GM18499 (cell line): Measurements from ENCODE around the gene APBA1.
"Not testable (repeated sequence)": the region's sequence is repeated elsewhere in the genome, so short reads cannot be mapped to it uniquely, and the experiment has no call there.

Experiments
- ATAC-seq: cut with Tn5 transposase; IDR thresholded peaks from one replicate; pipeline ENCODE4 v1.9.1; 2021; ENCODE audit warnings: moderate number of reproducible peaks; ENCODE audit not compliant: insufficient read depth, unreplicated experiment

The APBA1 gene

DNA sequence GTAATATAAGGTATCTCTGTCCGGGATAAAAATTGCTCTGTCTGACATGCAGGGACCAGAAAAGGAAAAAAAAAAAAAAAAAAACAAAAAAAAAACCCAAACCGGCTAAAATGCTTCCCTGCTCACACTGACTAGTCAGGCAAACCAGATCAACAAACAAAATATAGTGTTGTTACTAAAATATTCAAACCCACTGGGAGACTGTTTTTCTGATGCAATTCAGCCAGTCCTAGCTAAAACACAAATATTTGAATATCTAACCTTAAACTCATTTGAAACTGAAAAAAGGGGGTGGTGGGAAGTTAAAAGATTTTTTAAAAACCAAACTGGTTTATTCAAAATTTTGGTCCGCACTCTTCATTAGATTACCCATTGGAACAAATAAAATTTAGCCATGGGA is 61.0 kb downstream of the APBA1 start:
- ATAC-seq, result no peak

DNA sequence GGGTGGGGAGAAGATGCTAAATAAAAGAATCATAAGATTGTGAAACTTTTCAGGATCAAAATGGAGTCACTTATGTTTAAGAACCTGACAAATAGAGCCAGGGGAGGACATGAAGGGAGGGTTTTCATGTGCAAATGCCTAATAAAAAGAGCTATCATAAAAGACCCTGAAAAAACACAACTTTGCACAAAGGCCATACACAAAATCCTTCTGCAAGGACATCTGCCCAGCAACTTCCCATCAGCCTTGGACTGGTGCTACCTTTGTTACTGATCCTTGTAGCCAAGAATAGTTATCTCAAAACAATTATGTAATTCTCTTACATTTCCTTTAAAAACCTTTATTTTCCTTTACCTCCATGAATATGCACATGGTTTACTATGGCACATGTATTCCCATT is 63.0 kb downstream of the APBA1 start:
- no peak for ATAC-seq

DNA sequence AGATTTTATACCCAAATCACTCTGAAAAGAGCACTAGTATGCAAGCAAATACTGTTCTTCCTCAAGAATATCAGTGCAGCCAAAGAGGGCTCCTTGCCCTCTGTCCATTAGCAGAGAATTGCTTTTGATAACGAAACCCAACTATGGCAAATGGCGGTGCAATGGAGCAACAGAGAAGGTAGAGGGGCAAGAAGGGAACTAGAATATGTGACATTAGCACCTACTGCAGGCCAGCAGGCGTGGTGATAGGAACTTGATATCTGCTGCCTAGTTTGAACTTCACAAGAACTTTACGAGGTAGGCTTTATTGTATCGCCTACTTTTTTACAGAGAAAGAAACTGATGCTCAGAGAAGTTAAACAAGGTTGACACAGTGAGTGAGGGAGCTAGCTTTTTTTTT is 66.1 kb downstream of the APBA1 start:
- no peak for ATAC-seq

DNA sequence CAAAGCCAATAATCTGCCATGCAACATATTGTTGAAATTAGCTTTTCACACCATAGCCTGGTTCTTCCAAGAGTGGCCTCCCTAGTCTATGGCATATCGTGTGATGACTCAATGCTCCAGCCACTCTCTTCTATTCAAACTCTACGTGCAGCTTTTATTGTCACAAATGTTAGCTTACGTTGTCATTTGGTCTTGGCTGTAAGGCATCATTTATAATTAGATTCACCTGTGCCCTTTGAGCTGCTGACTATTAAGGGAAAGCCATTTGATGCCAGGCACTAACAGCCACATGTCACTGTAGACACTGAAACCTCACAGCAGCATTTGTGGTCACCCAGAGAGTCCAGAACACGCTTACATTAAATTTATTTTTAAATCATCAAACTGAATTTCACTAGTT is 66.8 kb downstream of the APBA1 start:
- no peak for ATAC-seq

DNA sequence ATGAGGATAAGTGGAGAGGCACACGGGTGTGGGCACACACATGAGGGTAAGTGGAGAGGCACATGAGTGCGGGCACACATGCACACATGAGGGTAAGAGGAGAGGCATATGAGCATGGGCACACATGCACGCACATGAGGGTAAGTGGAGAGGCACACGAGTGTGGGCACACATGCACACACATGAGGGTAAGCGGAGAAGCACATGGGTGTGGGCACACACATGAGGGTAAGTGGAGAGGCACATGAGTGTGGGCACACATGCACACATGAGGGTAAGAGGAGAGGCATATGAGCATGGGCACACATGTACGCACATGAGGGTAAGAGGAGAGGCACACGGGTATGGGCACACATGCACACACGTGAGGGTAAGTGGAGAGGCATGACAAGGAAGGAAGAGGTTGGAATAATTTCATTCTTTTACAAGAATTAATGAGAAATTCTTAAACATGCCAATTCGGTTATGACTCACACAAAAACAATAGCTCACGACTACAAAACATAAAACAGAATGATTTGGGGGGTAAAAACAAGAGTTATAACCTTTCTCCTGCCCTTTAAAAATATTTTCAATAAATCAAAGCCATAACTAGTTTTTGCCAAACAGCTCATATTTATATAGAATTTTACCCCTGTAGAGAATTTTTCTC is 67.5 kb downstream of the APBA1 start:
- ATAC-seq, result no peak

DNA sequence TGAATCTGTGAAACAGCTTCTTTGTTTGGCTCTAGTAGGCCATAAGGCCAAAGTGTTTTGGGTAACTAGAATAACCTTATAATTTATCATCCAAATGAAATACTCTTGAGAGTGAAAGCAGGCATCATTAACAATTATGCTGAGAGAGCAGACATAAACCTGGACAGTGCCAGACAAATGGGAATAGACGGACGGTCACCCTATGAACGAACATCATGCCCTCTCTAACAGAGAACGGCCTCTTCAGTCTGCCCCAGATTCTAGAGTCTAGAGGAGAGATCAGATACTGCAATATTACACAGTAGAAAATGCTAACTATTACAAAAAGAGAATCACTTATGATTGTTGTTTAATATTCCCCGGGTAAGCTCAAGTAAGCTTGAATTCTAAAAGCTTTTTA is 68.5 kb downstream of the APBA1 start:
- no peak for ATAC-seq

DNA sequence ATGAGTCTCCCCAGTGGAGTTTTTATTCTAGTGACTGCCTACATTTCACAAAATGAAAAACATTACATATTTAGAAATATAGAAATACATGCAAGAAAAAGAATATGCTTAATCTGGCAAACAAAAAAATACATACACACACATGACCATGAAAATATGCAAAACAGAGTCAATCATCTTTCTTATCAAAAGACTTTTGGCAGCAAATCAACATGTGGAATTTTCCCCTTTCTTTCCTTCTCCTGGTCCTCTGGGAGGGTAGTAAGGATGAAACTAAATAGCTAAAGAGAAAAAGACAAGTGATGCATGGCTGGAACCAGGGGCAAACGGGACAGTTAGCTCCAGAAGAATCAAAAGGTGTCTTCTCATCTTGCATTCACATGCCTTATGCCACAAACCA is 69.4 kb downstream of the APBA1 start:
- ATAC-seq, result no peak

DNA sequence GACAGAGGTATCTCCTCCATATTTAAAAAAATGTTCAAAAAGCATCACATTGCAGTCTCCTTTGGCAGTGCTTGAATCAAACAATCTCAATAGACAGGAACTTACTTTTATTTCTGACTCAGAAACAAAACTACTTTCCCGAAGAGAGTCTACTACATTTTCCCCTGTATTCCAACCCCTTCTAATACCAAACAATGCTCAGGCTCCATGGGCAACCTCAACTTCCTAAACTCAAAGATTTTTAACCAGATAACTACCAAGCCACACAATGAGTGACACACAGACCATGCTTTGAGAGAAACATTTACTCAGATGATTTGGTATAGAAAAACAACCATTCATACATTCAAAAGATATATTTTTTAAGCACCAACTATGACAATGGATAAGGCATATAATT is 70.5 kb downstream of the APBA1 start:
- ATAC-seq, result no peak

DNA sequence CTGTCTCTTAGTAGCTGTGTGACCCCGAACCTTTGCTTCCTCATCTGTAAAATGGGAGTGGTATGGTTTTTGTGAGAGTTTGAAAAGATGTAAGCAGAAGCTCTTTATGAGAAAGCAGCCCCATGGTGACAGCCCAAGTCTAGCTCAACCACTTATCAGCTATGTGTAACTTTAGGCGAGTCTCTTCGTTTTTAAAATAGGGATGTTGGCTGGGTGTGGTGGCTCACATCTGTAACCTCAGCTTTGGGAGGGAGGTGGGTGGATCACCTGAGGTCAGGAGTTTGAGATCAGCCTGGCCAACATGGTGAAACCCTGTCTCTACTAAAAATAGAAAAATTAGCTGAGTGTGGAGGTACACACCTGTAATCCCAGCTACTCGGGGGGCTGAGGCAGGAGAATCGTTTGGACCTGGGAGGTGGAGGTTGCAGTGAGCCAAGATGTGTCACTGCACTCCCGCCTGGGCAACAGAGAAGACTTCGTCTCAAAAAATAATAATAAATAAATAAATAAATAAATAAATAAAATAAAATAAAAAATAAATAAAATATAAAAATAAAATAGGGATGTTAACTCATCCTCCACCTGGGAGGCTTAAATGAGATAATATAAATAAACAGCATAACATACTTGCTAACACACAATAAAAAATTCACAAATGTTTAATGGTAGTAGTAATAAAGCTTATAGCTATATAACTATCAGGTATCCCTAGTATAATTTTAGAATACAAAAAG is 71.7 kb downstream of the APBA1 start:
- ATAC-seq, result no peak

DNA sequence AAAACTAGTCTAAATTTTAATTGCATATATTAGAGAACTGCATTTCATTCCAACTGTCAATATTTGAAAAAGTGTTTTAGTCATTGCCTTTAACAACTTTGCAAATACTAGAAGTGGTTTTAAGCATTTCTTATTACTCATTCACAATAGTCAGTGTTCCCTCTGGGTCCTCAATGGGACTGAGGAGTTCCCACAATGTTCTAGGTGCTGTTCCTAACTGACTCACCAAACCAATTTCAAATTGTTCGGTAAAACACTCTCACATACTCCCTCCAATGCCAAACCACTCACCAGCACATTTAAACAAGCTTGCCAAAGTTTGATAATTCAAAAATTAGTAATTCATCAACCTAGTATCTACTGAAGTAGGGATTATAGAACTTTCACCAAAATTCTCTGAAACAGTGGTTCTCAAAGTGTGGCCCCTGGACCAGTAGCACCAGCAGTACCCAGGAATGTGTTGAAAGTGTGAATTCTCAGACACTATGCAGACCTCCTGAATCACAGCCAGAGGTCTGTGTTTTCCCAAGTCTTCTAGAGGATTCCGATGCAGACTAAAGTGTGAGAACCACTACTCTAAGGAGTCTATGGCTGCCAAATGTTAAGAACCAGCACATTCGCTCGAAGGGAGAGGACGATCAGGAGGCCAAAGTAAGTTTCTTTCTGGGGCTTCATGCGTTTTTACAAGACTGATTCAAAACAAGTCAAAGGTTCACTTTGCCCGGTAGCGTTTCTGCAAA is 72.8 kb downstream of the APBA1 start:
- ATAC-seq, result no peak

DNA sequence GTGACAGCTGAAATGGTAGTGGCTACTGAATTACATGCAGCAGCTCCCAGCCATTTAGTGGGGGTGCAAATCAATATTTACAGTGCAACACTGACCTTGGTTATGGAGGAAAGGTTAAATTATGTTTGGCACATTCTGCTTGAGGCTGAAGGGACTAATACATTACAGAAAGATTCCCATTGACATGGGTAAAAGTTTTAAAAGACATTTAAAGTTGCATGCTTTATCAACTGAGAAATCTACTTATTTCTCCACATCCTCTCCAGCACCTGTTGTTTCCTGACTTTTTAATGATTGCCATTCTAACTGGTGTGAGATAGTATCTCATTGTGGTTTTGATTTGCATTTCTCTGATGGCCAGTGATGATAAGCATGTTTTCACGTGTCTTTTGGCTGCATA is 75.3 kb downstream of the APBA1 start:
- not testable (repeated sequence) for ATAC-seq

DNA sequence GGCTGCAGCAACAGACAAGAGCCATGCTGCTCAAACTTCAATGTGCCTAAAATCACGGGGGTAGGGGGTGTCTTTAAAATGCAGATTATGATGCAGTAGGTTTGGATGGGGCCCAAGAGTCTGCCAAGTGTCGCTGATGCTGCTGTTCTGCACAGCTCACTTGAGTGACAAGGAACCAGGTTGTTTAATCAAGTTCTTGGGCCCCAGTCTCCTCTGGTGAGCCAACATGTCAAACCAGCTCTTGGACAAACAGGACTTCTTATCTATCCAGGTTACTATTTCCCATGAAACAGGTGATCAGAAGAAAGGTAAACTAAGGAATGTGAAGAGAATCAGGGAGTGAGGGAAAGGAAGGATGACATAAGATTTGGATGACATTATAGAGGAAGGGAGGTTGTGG is 78.0 kb downstream of the APBA1 start:
- no peak for ATAC-seq

DNA sequence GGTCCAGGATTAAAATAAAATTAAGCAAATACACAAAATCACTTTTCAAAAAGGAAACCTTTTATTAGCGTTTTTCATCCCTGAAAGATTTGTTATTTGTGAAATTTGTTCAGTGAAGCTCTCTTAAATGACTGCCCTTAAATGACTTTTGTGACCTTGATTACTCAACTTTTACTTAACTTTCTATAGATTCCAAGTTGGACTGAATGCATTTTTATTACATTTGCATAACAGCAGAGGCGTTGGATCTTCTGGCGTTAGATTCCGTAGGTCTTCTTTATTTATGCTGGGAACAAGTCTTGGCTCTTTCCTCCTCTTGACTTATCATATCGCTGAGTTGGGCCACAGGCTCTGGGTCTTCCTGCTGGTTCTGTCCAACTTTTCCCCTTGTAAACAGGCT is 78.4 kb downstream of the APBA1 start:
- ATAC-seq, result no peak

DNA sequence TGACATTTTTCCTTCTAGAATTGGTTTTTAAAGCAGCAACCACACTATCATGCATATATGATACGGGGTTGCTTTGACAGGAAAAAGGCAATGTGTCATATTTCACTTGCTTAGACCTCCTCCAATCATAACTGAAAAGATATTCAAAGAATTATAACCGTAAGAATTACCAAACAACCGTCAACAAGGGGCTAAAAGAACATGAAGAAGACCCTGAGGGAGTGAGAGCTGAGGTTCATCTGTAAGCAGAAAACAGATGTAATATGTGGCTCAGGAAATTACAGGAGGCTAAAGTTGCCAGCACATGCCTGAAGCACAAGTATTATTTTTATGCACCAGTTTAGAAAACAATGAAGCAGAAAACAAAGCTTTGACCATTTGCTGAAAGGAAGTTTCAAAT is 78.9 kb downstream of the APBA1 start:
- ATAC-seq, result no peak

DNA sequence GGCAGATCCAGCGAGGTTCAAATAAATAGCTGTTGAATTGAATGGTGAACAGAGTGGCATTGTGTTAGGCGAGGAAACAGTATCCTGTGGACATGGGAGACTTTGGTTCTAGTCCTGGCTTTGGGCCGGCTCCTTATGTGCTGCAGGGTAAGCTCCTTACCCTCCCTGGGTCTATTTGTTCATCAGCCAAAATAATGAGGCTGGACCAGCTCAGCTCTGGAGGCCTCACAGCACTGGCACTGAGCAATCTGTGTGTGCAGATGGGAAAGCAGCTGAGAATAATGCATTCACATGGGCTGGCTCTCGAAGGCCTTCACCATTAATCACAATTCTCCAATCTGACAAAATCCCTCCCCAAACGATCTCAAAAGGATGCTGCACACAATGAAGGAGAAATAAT is 81.9 kb downstream of the APBA1 start:
- ATAC-seq, result no peak

DNA sequence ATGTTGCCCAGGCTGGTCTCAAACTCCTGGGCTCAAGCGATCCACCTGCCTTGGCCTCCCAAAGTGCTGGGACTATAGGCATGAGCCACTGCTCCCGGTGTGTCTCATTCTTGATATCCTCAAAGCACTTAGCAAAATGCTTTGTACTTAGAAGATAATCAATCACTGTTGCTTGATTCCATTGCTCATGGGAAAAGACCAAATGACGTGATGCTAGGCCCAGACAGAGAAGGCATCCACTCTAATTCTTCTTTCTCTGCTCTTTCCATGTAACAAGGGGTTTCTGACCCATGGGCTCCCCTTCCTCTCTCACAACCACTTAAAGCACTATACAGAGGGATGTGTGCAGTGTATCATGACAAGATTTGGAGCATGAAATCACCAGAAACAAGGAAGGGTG is 83.0 kb downstream of the APBA1 start:
- no peak for ATAC-seq

DNA sequence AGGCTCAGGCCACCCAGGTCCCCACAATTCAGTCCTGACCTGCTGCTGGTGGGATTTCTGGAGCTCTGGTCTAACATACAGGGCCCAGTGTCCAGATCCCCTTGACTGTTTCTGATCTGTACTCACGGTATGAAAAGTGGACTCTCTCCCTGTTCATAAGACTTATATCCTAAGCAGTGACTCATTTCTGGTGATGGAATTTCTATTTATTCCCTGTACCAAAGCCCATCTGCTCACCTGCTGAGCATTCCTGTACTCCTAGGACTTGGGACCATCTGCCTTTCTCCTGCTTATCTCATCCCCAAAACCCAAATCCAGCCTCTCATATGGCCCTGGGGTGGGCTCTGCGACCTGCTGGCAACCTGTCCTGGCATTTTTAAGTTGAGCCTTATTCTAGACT is 86.6 kb downstream of the APBA1 start:
- ATAC-seq, result no peak

DNA sequence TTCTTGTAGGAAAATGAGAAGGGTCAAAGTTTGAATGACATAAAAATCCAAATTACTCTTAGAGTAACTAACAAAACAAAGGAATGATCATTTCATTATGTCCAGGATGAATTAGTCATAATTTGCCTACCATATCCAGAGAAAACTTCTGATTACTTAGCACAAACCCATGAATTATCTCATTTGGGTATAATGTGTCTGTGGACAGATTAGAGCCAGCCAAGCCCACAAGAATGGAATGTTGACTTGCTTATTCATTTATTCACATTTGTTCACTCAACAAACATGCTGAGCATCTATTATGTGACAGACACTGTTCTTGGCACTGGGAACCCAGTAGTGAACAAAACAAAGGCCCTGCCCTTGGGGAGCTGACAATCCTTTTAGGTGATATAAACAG is 87.4 kb downstream of the APBA1 start:
- ATAC-seq, result no peak

DNA sequence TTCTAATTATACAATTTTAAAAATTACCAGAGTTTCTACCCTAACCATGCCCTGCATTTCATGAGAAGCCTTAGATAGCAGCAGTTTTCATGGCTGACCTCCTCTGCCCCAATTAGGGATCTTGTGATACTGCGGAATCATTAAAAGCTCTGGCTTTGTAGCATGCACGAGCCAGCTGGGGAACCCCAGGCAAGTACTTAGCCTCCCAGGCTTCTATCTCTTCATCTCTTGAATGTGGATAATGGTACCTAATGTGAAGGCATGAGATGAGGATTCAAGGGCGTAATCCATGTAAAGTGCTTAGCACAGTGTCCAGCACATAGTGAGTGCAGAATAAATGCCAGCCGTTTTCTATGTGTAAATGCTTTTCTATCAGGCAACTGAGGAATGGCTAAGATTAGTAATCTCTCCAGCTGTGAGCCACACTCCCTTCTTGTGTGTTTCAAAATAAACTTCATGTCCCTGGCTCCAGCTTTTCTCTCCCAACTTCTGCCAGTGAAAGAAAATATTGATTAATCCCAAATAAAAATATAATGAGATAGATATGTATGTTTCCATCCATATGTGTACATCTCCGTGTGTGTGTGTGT is 88.4 kb downstream of the APBA1 start:
- no peak for ATAC-seq

DNA sequence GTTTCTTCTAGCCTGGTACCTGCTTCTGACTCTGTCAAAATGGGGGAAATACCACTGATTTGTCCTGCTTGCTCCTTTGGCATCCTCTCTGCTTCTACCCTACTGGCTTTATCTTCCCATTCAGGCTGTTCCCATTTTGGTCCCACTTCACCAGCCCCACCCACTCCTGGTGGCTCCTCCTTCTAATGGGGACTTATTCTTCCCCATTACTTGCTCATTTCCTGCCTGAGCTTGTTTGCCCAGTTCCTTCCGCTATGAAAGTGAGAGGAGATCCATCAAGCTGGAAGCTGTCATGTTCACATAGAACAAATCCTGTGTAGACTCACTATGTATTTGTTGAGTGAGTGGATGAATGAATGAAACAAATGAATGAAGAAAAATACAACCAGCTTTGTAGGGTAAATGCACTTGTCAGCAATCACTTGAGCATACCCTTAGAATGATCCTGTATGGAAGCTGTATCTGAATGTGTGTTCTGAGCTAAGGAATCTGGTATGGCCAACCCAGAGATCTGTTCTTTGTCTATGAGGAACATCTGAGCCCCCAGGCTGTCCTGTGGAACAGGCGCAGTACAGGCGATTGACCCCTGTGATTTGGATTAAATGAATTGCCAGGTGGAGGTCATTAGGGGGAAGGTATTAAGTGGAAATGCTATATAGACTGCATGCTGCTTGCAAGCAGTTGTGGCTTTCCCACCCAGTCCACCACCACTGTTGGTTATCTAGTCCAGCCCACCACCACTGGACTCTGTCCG is 89.5 kb downstream of the APBA1 start:
- no peak for ATAC-seq

DNA sequence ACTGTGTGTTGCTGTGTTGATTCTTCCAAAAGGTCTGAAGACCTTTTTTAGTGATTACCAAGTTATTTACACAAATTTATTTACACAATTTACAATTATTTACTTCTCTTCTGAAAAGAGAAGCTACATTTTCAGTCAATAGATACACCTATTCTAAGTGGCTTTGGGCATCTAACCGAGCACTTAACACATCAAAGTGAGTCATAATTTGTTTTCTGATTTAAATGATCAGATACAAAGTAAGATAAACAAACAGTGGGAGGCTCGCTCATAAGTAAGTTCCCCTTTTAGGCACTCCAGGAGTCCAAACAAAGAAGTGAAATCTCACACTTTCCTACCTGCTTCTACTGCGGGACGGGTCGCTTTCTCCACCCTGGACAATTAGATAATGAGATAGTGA is 90.2 kb downstream of the APBA1 start:
- no peak for ATAC-seq
